ENCODE results near the gene OR13F1. TPM values are rescaled to one million over a fixed set of nuclear protein-coding genes. Genes with fewer than 3 reads are reported as not detected.

The OR13F1 gene
- polyA plus RNA-seq, 1 of the 3 experiments (the other 2 are of a cell fraction): not detected

DNA sequence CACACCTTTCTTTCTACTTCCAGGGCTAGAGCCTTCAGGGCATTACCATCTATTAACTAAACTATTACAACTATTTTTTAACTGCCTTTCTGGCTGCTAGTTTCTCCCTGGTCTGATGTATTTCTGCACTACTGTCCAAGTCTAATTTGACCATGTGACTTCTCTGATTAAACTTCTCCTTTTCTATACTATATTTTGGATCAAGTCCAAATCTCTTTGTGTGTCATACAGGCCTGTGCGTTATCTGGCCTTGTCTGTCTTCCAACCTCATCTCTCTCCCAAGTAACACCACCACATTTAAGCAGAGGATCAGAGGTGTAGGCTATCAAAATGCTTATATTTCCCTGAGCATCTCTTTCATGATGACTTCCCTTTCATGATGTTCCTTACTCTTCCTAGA lies 47.2 kb upstream of the OR13F1 start:
- Histone ChIP-seq H3K4me1 (ENCODE audit: control insufficient read depth in 1 of 2, insufficient read depth in 2 of 2, low read depth in 1 of 2, low read length in 1 of 2) (no peaks in the 10 kb centered on the region), H3F3A (replicated peaks; ENCODE audit: insufficient read depth) (no peaks in the 10 kb centered on the region), H3K36me3 (replicated peaks in 1 of 2; ENCODE audit: control insufficient read depth in 1 of 2, insufficient read depth in 2 of 2, low read length in 1 of 2) (no peaks in the 10 kb centered on the region), H3K27ac (ENCODE audit: low read depth in 2 of 2, low read length in 1 of 2) (no peak overlapping the region), H4K20me1 (ENCODE audit: insufficient read depth) (no peaks in the 10 kb centered on the region), H2AFZ (ENCODE audit: low read depth) (no peak overlapping the region), H3K4me3 (ENCODE audit: low read depth in 2 of 2, low read length in 1 of 2) (no peak overlapping the region), H3K4me2 (no peak overlapping the region), H3K27me3 (ENCODE audit: insufficient read depth) (no peaks in the 10 kb centered on the region), H3K79me2 (ENCODE audit: insufficient read depth) (no peaks in the 10 kb centered on the region), H3K9me3 (no peaks in the 10 kb centered on the region), H3K9me2 (no peaks in the 10 kb centered on the region), H3K9ac (no peak overlapping the region)
- WGBS (ENCODE audit: low lambda C conversion rate): 0% methylated on average over 1 of the region's 1 CpG
- TF ChIP-seq, protein P1, sequence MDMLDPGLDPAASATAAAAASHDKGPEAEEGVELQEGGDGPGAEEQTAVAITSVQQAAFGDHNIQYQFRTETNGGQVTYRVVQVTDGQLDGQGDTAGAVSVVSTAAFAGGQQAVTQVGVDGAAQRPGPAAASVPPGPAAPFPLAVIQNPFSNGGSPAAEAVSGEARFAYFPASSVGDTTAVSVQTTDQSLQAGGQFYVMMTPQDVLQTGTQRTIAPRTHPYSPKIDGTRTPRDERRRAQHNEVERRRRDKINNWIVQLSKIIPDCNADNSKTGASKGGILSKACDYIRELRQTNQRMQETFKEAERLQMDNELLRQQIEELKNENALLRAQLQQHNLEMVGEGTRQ (IDR thresholded peaks at IDR 0.05; ENCODE audit: borderline replicate concordance, low read depth, low read length): no peak
- TF ChIP-seq RFX5 (IDR thresholded peaks at IDR 0.05; ENCODE audit: low read length): no peak
- TF ChIP-seq MXI1 (IDR thresholded peaks at IDR 0.05; ENCODE audit: low read depth, low read length): no peak
- no peak for TF ChIP-seq SMC3 (IDR thresholded peaks at IDR 0.05; ENCODE audit: low read depth, low read length)
- TF ChIP-seq, protein P2, sequence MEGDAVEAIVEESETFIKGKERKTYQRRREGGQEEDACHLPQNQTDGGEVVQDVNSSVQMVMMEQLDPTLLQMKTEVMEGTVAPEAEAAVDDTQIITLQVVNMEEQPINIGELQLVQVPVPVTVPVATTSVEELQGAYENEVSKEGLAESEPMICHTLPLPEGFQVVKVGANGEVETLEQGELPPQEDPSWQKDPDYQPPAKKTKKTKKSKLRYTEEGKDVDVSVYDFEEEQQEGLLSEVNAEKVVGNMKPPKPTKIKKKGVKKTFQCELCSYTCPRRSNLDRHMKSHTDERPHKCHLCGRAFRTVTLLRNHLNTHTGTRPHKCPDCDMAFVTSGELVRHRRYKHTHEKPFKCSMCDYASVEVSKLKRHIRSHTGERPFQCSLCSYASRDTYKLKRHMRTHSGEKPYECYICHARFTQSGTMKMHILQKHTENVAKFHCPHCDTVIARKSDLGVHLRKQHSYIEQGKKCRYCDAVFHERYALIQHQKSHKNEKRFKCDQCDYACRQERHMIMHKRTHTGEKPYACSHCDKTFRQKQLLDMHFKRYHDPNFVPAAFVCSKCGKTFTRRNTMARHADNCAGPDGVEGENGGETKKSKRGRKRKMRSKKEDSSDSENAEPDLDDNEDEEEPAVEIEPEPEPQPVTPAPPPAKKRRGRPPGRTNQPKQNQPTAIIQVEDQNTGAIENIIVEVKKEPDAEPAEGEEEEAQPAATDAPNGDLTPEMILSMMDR (IDR thresholded peaks at IDR 0.05): no peak
- TF ChIP-seq, protein P3, sequence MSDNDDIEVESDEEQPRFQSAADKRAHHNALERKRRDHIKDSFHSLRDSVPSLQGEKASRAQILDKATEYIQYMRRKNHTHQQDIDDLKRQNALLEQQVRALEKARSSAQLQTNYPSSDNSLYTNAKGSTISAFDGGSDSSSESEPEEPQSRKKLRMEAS (IDR thresholded peaks at IDR 0.05; ENCODE audit: low read depth): no peak
- TF ChIP-seq CHD2 (IDR thresholded peaks at IDR 0.05; ENCODE audit: low read length, partially characterized antibody): no peak
- TF ChIP-seq, protein P4, sequence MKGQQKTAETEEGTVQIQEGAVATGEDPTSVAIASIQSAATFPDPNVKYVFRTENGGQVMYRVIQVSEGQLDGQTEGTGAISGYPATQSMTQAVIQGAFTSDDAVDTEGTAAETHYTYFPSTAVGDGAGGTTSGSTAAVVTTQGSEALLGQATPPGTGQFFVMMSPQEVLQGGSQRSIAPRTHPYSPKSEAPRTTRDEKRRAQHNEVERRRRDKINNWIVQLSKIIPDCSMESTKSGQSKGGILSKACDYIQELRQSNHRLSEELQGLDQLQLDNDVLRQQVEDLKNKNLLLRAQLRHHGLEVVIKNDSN (IDR thresholded peaks at IDR 0.05; ENCODE audit: borderline replicate concordance, low read depth): no peak
- POLR2A ChIA-PET: no interaction called here
- CTCF ChIA-PET: no interaction called here
- no peak for DNase-seq

DNA sequence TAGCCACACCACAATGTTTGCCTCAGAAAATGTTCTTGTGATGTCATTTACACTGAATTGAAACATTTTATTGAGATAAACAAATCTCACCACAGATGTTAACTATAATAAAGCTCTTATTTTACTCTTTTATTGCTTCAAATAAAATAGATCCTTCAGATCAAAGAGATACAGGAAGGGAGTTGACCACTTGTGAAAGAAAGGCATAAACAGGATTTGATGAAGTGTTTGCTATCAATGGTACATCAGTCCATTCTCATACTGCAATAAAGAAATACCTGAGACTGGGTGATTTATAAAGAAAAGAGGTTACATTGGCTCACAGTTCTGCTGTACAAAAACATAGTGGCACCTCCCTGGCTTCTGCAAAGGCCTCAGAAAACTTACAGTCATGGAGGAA lies 40.2 kb upstream of the OR13F1 start:
- no peak overlapping the region for H3K9ac ChIP-seq
- no peak overlapping the region for H3K27ac ChIP-seq (ENCODE audit: low read depth in 2 of 2, low read length in 1 of 2)
- H2AFZ ChIP-seq (ENCODE audit: low read depth): no peak overlapping the region
- H3F3A ChIP-seq (replicated peaks; ENCODE audit: insufficient read depth): no peaks in the 10 kb centered on the region
- H3K27me3 ChIP-seq (ENCODE audit: insufficient read depth): no peaks in the 10 kb centered on the region
- no peaks in the 10 kb centered on the region for H3K36me3 ChIP-seq (replicated peaks in 1 of 2; ENCODE audit: control insufficient read depth in 1 of 2, insufficient read depth in 2 of 2, low read length in 1 of 2)
- no peak for TF ChIP-seq EZH2phosphoT487 (IDR thresholded peaks at IDR 0.05; ENCODE audit: borderline replicate concordance, low read depth)
- no peak for TF ChIP-seq TAF1 (IDR thresholded peaks at IDR 0.05; ENCODE audit: borderline replicate concordance, low read depth, low read length)
- no peak for TF ChIP-seq SMC3 (IDR thresholded peaks at IDR 0.05; ENCODE audit: low read depth, low read length)
- TF ChIP-seq SIN3A (IDR thresholded peaks at IDR 0.05; ENCODE audit: borderline replicate concordance, low read depth, low read length): no peak
- H4K20me1 ChIP-seq (ENCODE audit: insufficient read depth): no peaks in the 10 kb centered on the region
- CTCF ChIA-PET: interaction anchor here (0.9 kb wide), 1 partner anchor 208 kb away, joined by 3 read pairs; no protein-coding TSS in a partner anchor
- H3K4me1 ChIP-seq (ENCODE audit: control insufficient read depth in 1 of 2, insufficient read depth in 2 of 2, low read depth in 1 of 2, low read length in 1 of 2): no peaks in the 10 kb centered on the region
- DNase-seq: no peak
- no peak overlapping the region for H3K4me2 ChIP-seq
- POLR2A ChIA-PET: no interaction called here
- H3K9me2 ChIP-seq: no peaks in the 10 kb centered on the region
- H3K79me2 ChIP-seq (ENCODE audit: insufficient read depth): no peaks in the 10 kb centered on the region
- H3K4me3 ChIP-seq (ENCODE audit: low read depth in 2 of 2, low read length in 1 of 2): no peak overlapping the region
- H3K9me3 ChIP-seq: no peaks in the 10 kb centered on the region

Measured in SK-N-SH (cell line).